ENCODE measurements around the gene NAPSA. TPM values are rescaled to one million over a fixed set of nuclear protein-coding genes. Genes with fewer than 3 reads are reported as not detected.

NAPSA gene
- total and polyA plus RNA-seq, 2 of the 8 experiments (the other 6 are each of a cell fraction or from before 2014, with no cell fraction given): 0.71 to 0.73 TPM

- no peaks in the 10 kb centered on the region for H3K9me3 ChIP-seq (ENCODE audit: insufficient read depth in 2 of 2, low read depth in 1 of 2, low read length in 1 of 2)
- H3K4me2 ChIP-seq (ENCODE audit: insufficient read depth in 1 of 2, low read depth in 2 of 2, low read length in 2 of 2): peak overlapping the region; percentile 75 to 98
- peak overlapping the region in 3 of 4 experiments; percentile 61 to 85 (median 78); a peak in 6 of 7 replicates for H3K9ac ChIP-seq (replicated peaks in 1 of 4; ENCODE audit: extremely low read depth in 1 of 4, low read depth in 3 of 4, low read length in 3 of 4)
- H3K36me3 ChIP-seq (ENCODE audit: control insufficient read depth in 2 of 4, insufficient read depth in 4 of 4, low read length in 3 of 4): 0 out of 8 replicates have a peak, but pooled peaks cover 0 to 2% (median 0%) of the 10 kb centered on the region in 4 experiments
- H3K79me2 ChIP-seq (ENCODE audit: control insufficient read depth in 1 of 2, insufficient read depth in 2 of 2, low read length in 2 of 2): peaks cover 3 to 6% of the 10 kb centered on the region in 2 experiments; a peak in 2 of 4 replicates
- H4K5ac ChIP-seq (ENCODE audit: insufficient read length, low read depth, low read length): peak overlapping the region; percentile 98
- H2AFZ ChIP-seq (ENCODE audit: low read length): peak overlapping the region; percentile 100
- H4K91ac ChIP-seq (replicated peaks; ENCODE audit: insufficient read length, low read length): peak overlapping the region; percentile 98
- H3K4me3 ChIP-seq (ENCODE audit: extremely low read depth in 1 of 4, insufficient read depth in 2 of 4, low read depth in 3 of 4, low read length in 4 of 4): peak overlapping the region; percentile 74 to 96 (median 86)
- peaks cover 30% of the 10 kb centered on the region for H3K23me2 ChIP-seq (ENCODE audit: low read depth, low read length)
- H3K79me1 ChIP-seq (ENCODE audit: low read depth, low read length): no peaks in the 10 kb centered on the region; the same call in 1 of the 2 replicates
- peak overlapping the region; percentile 73 for H3K14ac ChIP-seq (ENCODE audit: insufficient read length)
- peak overlapping the region; percentile 23; the same call in 1 of the 2 replicates for H2BK20ac ChIP-seq (ENCODE audit: low read length)
- peak overlapping the region; percentile 95 for H3K27ac ChIP-seq (ENCODE audit: low read depth, low read length)
- WGBS, 2 experiments (ENCODE audit: extremely low coverage in 1 of 2, insufficient coverage in 1 of 2, insufficient read length in 1 of 2, insufficient replicate concordance in 2 of 2, low coverage in 1 of 2, low lambda C conversion rate in 2 of 2, missing lambda C conversion rate in 1 of 2): 15% methylated on average over 54 of the region's 54 CpGs; no CpG with 5 or more reads in 1 of the 2 experiments
- peaks cover 2 to 18% (median 12%) of the 10 kb centered on the region in 4 experiments for H3K4me1 ChIP-seq (replicated peaks in 1 of 4; ENCODE audit: control insufficient read depth in 3 of 4, insufficient read depth in 4 of 4, low read length in 3 of 4)
- peak overlapping the region; percentile 95 for H3K18ac ChIP-seq (ENCODE audit: extremely low read depth, low read length)
- DNase-seq (ENCODE audit: low read depth in 1 of 2, low spot score in 2 of 2) (peak in 1 of 2 experiments; percentile 94), FAIRE-seq (no peak)
- H3K23ac ChIP-seq (ENCODE audit: insufficient read length): no peak overlapping the region
- H3K56ac ChIP-seq (replicated peaks; ENCODE audit: insufficient read length, low read depth, low read length): peak overlapping the region; percentile 55
- H3K4ac ChIP-seq (replicated peaks; ENCODE audit: insufficient read length, low read depth, low read length): peak overlapping the region; percentile 98
- no peak overlapping the region for H2AK5ac ChIP-seq (ENCODE audit: low read depth, low read length)
- H2BK5ac ChIP-seq (ENCODE audit: low read depth, low read length): peak overlapping the region; percentile 97
- H2BK12ac ChIP-seq (ENCODE audit: low read depth, low read length): peak overlapping the region; percentile 97
- peak overlapping the region; percentile 99 for H4K8ac ChIP-seq (ENCODE audit: extremely low read depth, insufficient read depth, low read length)
- H2BK15ac ChIP-seq (ENCODE audit: low read length): peak overlapping the region; percentile 93; the same call in 1 of the 2 replicates
- H4K20me1 ChIP-seq (replicated peaks in 1 of 2; ENCODE audit: control insufficient read depth in 1 of 2, insufficient read depth in 2 of 2, low read length in 2 of 2): peaks cover 0 to 1% of the 10 kb centered on the region in 2 experiments
- POLR2A ChIA-PET (ENCODE audit: partially characterized antibody): interaction anchor here (0.7 to 2.8 kb wide), 14 partner anchors 8 to 145 kb away, joined by 3 to 17 read pairs (median 6); partner anchors contain the start of gene POLD1
- H3K27me3 ChIP-seq (replicated peaks in 1 of 4; ENCODE audit: control insufficient read depth in 3 of 4, extremely low read depth in 1 of 4, insufficient read depth in 3 of 4, low read length in 3 of 4): no peaks in the 10 kb centered on the region; a peak in 1 of 7 replicates
- peak overlapping the region; percentile 100 for H2BK120ac ChIP-seq (replicated peaks; ENCODE audit: low read depth, low read length)
- CTCF ChIA-PET (ENCODE audit: partially characterized antibody): interaction anchor here (0.6 to 1.6 kb wide), 7 partner anchors 17 to 182 kb away, joined by 3 to 5 read pairs (median 4); no protein-coding TSS in a partner anchor
- TF ChIP-seq CEBPB (IDR thresholded peaks at IDR 0.05; ENCODE audit: low read depth, low read length) (peak; percentile 89), POLR2AphosphoS5 (IDR thresholded peaks at IDR 0.05; ENCODE audit: low read depth, low read length) (peak; percentile 39), KDM1A (IDR thresholded peaks at IDR 0.05; ENCODE audit: borderline replicate concordance, low read length) (0 out of 2 replicates have a peak, but pooled peaks have one; percentile 39), POLR2A (IDR thresholded peaks at IDR 0.05; ENCODE audit: control extremely low read depth in 1 of 2, low read depth in 2 of 2, low read length in 2 of 2) (peak; percentile 30 to 74), NRF1 (IDR thresholded peaks at IDR 0.05; ENCODE audit: low read depth, low read length) (peak; percentile 97), SP2 (IDR thresholded peaks at IDR 0.05; ENCODE audit: low read length) (no peak), SAP30 (IDR thresholded peaks at IDR 0.05; ENCODE audit: insufficient read depth, insufficient replicate concordance, low read length) (no peak), JUND (IDR thresholded peaks at IDR 0.05; ENCODE audit: low read length) (peak; percentile 68), BCL11A (IDR thresholded peaks at IDR 0.05; ENCODE audit: low read depth in 2 of 2, low read length in 2 of 2) (no peak), EGR1 (IDR thresholded peaks at IDR 0.05; ENCODE audit: borderline replicate concordance, low read depth, low read length) (no peak), ATF3 (IDR thresholded peaks at IDR 0.05; ENCODE audit: insufficient read depth, low read depth, low read length) (peak; percentile 48; the same call in 1 of the 2 replicates)
These were observed 31.5 kb downstream of the NAPSA start for GRCh38 chr19:50333737-50334617.

Data from H1 (cell line).